Activated T-helper 9 cell treated with anti-CD3 and anti-CD28 coated beads, Interleukin-2, amount 50 U/mL, for 16 hours (primary cell): ENCODE results near the gene SPARCL1.

Experiments used
- DNase-seq: peaks from one replicate; pipeline ENCODE4 v3.0.0-alpha.2; 2020; ENCODE audit warnings: low read depth

The SPARCL1 gene

GRCh38 chr4:87541521-87541920 lies 12.3 kb upstream of the SPARCL1 start:
- DNase-seq, result no peak

DNA sequence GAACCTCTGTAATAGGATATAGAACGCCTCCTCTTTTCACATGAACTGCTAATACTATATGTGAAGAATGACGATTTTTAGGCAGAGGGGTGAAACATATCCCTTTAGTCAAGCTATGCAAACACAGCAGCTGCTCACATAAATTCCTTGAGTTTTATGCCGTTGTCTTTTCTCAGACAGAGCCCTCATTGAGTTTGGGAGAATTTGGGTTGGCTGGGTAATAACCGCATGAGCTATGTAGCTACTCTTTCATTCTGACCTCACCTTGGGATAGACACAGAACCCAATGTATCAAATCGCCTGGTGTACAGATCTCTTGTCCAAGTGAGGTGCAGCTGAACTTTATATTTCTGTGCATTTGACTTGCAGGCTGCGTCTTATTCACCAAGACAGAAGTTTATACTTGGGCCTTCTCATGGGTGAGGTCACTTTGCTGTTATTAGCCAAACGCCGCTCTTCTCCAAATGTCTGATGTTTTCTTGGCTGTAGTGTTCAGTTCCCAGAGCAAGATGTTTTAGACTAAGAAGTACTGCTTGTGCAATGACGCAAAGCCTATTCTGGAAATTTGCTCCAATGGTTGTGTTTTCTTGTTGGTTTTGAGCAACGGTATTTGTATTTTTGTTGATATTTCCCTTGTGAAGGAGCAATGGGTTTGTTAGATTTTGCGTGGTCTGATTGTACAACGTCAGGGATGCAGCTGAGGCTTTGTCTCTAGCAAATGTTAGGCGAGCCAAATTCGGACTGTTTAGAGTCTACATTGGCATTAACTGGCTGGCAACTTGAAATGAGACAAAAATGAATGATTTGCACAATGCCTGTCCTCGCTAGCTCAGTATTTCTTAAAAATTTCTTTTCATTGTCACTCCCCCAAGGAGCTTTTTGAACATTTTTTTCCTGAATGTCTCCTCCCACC lies 11.2 kb upstream of the SPARCL1 start:
- no peak for DNase-seq

- DNase-seq, result no peak
These were observed 3.7 kb upstream of the SPARCL1 start for GRCh38 chr4:87532907-87533306.

DNA sequence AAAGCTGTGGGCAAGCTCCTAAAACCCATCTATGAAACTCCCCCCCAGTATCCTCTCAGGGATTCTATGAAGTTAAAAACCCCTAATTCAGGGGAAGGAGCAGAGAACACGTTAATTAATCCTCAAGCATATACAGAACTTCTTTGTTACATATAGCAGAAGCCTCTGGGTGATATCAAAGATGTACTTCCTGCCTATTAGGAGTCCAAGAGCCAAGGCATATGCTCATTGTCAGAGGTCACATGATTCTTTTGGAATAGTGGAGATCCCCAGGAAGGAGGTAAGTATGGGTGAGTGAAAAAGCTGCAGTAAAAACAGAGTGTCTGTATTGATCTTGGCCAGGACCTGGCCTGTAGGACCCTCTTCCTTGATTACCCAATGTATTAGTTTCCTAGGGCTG lies 2.9 kb upstream of the SPARCL1 start:
- no peak for DNase-seq

GRCh38 chr4:87531621-87532020 lies 2.4 kb upstream of the SPARCL1 start:
- DNase-seq, result no peak

DNA sequence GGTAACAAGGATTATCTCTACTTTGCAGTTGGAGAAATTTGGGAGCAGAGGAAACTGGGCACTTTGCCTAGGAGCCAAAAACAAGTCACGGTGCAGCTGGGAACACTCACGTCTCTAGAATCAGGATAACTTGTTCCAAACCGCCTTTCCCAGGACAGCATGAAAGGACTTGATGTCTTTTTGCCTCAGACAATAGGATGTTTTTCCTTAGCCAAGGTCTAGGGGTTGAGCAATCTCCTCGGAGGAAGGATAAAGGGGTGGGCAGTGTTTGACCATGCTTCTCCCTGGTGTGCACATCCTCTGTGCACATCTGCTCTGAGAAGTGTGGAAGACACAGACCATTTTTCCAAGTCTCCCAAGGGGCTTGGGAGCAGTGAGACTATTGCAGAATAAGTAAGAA lies 1.7 kb upstream of the SPARCL1 start:
- DNase-seq, result no peak

- no peak for DNase-seq
These were observed 1.1 kb upstream of the SPARCL1 start for GRCh38 chr4:87530229-87530628.

GRCh38 chr4:87527431-87528220 lies 1.6 kb downstream of the SPARCL1 start:
- no peak for DNase-seq

- DNase-seq, result no peak
These were observed 3.4 kb downstream of the SPARCL1 start for GRCh38 chr4:87525636-87526295.

DNA sequence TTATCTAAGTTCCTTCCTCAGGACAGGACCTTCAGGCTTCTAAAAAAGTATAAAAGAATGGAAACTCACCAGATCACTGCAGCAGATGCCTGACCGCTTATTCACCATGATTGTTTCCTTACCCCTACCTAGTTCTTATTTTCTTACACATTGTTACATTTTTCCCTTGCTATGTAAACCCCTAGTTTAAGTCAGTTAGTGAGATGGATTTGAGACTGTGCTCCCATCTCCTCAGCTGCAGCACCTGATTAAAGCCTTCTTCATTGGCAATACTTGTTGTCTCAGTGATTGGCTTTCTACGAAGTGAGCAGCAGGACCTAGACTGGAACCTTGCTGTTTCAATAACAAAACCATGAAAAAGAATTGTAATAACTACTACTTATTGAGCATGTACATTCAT lies 4.7 kb downstream of the SPARCL1 start:
- DNase-seq, result no peak

DNA sequence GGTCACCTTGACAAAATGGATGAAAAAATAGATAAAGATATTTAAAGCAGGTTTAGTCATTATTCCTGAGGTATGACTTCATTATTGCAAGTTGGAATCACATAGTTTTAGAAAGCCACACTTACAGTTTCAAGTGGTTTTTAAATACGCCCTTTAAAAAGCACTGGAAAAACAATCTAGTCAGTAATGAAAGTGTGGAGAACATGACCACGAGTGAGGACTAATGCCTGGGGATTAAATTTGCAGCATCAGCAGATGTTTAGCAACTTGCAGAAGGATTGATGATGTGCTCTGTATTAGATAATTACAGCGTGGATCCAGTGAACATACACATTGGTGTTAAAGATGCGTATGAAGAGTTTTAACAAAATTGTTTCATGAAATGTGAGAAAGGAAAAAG lies 5.9 kb downstream of the SPARCL1 start:
- no peak for DNase-seq

- DNase-seq, result no peak
These were observed 7.3 kb downstream of the SPARCL1 start for GRCh38 chr4:87521757-87522374.

DNA sequence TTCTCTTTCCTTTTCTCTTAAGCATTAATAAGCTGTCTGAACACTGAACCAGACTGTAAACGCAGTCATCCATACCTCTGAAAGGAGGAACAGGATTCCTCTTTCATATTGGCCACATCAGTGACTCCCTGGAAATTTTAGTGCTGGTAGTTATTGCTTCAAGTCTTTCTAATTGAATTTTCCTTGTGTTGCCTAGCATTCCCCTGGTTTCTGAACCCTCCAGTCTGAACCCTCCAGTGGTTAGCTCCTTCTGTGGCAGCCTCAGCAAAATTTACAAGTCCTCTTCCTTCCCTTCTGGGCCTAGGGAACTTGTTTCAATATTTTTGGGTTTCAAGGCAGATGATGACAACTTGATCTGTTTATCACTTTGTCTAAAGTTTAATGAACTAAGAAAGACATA lies 7.9 kb downstream of the SPARCL1 start:
- no peak for DNase-seq

DNA sequence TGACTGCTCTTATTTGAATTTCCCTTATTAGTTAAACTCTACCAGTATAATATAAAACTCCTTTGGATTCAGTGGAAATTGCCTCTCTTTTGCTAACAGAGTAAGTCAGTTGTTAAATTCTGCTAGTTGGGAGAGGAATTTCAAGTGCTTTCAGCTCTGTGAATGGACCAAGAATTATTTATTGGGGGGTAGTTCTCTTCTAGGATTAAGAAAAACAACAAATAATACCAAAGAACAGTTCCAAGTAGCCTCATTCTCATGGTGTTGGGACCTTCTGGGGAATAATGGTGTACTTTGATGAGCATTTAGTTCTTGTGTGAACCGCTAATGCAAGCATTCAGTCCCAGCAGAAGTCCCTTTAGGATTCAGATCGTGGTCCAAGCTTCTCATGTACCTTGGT lies 11.6 kb downstream of the SPARCL1 start:
- no peak for DNase-seq

GRCh38 chr4:87516683-87517082 lies 12.5 kb downstream of the SPARCL1 start:
- no peak for DNase-seq

DNA sequence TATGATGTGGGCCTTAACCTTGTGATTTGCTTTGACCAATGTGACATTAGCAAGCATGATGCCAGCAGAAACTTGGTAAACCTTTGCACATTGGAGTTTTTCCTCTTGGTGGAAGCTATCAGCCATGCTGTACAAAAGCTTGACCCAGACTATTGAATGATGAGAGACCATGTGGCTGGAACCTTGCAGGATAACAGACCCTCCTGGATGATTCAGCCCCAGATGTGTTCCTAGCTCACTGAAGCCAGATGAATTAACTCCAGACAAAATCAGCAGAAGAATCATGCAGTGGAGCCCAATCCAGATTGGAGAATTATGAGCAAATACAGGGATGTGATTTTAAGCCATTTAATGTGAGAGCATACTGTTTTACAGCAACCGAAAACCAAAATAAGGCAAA lies 16.8 kb downstream of the SPARCL1 start:
- DNase-seq, result no peak

- no peak for DNase-seq
These were observed 17.7 kb downstream of the SPARCL1 start for GRCh38 chr4:87511500-87511899.

DNA sequence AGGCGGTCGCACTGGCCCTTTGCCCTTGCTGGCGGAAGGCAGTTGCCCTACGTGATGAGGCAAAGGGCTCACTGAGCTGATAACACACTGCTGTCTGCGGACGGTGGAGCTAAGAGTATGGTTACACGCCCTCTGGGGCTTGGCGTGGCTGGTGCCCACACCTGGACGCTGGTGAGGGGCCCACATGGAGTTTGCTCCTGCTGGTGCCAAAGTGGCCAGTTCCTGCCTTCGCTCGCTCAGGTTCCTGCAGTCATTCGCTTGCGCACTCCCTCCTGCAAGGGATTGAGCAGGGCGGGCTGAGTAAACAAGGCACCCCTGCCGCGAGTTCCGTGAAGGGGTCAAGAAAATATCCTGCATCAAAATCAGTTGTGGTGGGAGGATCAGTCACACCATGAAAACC lies 18.4 kb downstream of the SPARCL1 start:
- DNase-seq, result no peak

DNA sequence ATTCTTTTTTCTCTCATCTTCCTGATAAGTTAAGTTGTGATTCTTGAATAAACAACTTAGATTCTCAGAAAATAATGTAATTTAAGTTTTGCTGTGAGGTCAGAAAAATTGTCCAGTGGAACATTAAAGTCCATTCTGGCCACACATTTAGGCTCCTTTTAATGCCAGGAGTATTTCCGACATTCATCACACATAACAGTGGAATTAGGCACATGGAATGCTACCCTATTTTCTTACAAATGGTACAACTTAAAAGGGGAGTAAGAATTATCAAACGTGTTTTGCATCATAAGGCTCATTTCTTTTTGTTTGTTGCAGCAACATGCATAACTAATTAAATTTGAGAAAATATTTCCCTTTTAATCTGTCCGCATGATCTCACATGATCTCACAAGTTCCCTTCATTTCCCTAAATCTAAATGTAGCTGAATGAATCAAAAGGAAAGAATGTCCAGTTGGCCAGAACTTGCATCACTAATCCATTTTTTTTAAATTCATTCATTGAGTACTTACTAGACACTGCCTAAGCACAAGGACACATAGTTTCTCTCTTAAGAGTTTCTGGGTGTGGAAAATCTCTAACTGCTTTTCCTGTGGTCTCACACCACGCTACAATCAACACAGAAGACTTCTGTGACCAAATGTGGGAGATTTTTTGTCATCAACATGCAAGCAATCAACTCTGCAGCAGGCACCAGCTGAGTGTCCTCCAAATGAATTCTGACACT lies 22.0 kb downstream of the SPARCL1 start:
- no peak for DNase-seq

GRCh38 chr4:87505862-87506261 lies 23.3 kb downstream of the SPARCL1 start:
- no peak for DNase-seq

- no peak for DNase-seq
These were observed 26.5 kb downstream of the SPARCL1 start for GRCh38 chr4:87502580-87503238.
